DMS153 treated with DMSO at 0.1 percent for 48 hours (cell line): ENCODE measurements around the gene HOOK1.

Experiments used
- DNase-seq: peaks from one replicate; lab custom pipeline; 2025; ENCODE audit not compliant: unreplicated experiment; lab: John Stamatoyannopoulos, UW

Gene HOOK1

GRCh38 chr1:59814901-59815825 lies at the start of gene HOOK1:
Gene HOOK1 (plus strand): TSS chr1:59814949. CDS start chr1:59815118, 169 bp downstream.
- no peak for DNase-seq

GRCh38 chr1:59765011-59765730 lies 49.6 kb upstream of the HOOK1 start:
- peak; percentile 88 for DNase-seq

GRCh38 chr1:59766227-59766855 lies 48.4 kb upstream of the HOOK1 start:
- no peak for DNase-seq

GRCh38 chr1:59767119-59767518 lies 47.6 kb upstream of the HOOK1 start:
- DNase-seq, result peak; percentile 26

- peak; percentile 89 for DNase-seq
These were observed 45.7 kb upstream of the HOOK1 start for GRCh38 chr1:59768792-59769735.

- no peak for DNase-seq
These were observed 45.0 kb upstream of the HOOK1 start for GRCh38 chr1:59769736-59770095.

GRCh38 chr1:59771361-59771760 lies 43.4 kb upstream of the HOOK1 start:
- DNase-seq, result no peak

GRCh38 chr1:59775480-59775879 lies 39.3 kb upstream of the HOOK1 start:
- DNase-seq, result no peak

GRCh38 chr1:59776960-59777852 lies 37.5 kb upstream of the HOOK1 start:
- no peak for DNase-seq

GRCh38 chr1:59779949-59780348 lies 34.8 kb upstream of the HOOK1 start:
- no peak for DNase-seq

GRCh38 chr1:59788825-59789224 lies 25.9 kb upstream of the HOOK1 start:
- no peak for DNase-seq

GRCh38 chr1:59798600-59798999 lies 16.1 kb upstream of the HOOK1 start:
- DNase-seq, result no peak

- no peak for DNase-seq
These were observed 11.2 kb upstream of the HOOK1 start for GRCh38 chr1:59803458-59804038.

- no peak for DNase-seq
These were observed 10.4 kb upstream of the HOOK1 start for GRCh38 chr1:59804301-59804700.

- no peak for DNase-seq
These were observed 9.2 kb upstream of the HOOK1 start for GRCh38 chr1:59805554-59805953.

- peak; percentile 97 for DNase-seq
These were observed 409 bp upstream of the HOOK1 start for GRCh38 chr1:59814180-59814900.

GRCh38 chr1:59815892-59816291 lies 1.1 kb downstream of the HOOK1 start:
- DNase-seq, result no peak

- no peak for DNase-seq
These were observed 1.6 kb downstream of the HOOK1 start for GRCh38 chr1:59816318-59816878.
